ENCODE results near the gene MRPS34.

The MRPS34 gene

DNA sequence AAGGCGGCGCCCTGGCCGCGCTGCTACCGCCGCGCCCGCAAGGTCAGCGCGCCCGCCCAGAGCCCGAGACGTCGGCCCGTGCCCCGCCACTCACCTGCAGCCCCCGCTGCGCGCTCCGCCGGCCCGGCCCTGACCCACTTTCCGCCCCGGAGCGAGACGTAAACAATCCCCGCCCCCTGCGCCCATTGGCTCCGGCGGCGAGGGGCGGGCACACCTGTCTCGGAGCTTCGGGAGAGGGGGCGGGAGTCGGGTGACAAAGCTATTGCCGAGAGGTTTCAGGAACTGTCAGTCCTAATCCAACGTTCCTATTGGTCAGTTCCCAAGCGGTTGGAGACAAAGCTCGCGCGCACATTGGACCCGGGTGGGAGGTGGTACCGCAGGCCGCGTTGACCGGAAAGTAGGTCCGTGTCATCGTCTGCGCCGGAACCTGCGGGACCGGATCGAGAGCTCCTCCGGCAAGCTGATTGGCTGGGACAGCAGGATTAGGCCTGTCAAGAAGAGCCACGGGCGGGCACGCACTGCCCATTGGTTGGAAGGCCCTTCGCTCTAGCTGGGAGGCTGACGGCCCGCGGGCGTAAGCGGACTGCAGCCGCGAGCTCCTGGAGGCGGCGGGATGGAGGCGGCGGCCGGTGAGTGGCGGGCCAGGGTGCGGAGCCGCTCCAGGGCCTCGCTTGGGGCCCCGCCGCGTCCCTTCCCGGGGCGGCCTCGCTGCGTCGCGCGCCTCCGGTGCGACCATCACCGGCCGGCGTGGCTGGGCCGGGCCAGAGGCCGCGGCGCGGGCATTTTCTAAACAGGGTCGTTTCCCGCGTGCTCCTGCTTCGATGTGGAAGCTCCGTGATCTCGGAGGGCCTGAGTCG lies 9.7 kb upstream of the MRPS34 start, which contains the start of the genes NUBP2 and SPSB3:
Gene NUBP2, plus strand, starts transcription at position 553 of the 857 bp plus-strand sequence. Its CDS starts 61 bp downstream, at position 614.
Gene SPSB3, minus strand, starts transcription at position 164 of the 857 bp plus-strand sequence. CDS start 1,088 bp downstream, outside the sequence.
- DNase-seq (ENCODE audit: low read depth in 1 of 2, low spot score in 1 of 2) = peak; percentile 95 to 96

DNA sequence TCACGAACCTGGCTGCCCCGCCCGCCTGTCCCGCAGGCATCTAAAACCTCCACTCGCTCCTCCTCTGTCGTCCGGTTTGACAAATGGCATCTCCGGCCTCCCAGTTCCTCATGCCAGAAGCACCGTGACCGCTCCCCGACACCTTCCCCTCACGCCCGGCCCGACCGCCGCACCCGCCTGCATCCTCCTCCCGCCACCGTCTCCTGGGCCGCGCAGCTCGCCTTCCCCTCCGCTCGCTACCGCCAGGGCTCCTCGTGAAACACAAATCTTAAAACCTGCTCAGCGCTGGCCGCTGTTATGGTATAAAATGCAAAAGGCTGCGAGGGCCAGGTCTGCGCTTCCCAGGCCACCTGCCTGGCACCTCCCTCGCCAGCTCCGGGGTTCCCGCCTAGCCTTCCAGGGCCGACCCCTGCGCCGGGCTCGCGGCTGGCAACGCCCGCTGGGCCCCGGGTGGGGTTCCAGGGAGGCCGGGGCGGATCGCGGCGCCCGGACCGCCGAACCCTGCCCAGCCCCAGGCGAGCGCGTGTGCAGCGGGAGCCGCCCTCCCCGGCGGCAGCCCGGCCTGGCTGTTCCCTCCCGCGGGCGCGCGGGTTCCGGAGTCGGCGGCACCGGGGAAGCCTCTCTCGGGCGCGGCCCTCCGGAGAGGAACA lies 8.9 kb upstream of the MRPS34 start:
- DNase-seq (ENCODE audit: low read depth in 1 of 2, low spot score in 1 of 2) = peak in 1 of 2 donors; percentile 6

DNA sequence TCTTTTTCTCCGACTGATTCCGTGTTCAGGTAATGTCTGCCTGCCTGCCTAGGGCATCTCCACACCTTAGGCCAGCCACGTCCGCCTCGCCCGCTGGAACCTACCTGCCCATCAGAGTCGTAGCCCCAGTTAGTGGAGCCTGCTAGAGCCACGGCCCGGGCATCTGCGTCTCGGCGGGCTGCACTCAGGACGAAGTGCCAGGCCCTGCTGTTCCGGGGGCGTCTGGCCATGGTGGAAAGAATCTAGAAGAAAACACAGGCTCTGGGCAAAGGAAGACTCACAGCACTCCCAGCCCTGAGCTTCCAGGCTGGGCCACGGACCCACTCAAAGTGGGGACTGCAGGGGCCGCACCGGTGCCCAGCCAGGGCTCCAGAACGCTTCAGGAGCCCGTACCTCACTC lies 8.3 kb upstream of the MRPS34 start:
- DNase-seq (ENCODE audit: low read depth in 1 of 2, low spot score in 1 of 2) = peak in 1 of 2 donors; percentile 0

DNA sequence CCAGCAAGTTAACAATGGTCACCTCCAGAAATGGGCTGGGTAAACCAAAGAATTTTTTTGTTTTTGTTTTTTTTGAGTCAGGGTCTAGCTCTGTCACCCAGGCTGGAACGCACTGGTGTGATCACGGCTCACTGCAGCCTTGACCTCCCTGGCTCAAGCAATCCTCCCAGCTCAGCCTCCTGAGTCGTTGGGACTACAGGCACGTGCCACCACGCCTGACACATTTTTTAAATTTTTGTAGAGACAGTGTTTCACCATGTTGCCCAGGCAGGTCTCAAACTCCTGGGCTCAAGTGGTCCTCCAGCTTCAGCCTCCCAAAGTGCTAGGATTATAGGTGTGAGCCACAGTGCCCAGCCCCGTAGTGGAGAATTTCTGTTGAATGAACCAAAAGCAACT lies 7.7 kb upstream of the MRPS34 start:
- no peak for DNase-seq (ENCODE audit: low read depth in 1 of 2, low spot score in 1 of 2)

DNA sequence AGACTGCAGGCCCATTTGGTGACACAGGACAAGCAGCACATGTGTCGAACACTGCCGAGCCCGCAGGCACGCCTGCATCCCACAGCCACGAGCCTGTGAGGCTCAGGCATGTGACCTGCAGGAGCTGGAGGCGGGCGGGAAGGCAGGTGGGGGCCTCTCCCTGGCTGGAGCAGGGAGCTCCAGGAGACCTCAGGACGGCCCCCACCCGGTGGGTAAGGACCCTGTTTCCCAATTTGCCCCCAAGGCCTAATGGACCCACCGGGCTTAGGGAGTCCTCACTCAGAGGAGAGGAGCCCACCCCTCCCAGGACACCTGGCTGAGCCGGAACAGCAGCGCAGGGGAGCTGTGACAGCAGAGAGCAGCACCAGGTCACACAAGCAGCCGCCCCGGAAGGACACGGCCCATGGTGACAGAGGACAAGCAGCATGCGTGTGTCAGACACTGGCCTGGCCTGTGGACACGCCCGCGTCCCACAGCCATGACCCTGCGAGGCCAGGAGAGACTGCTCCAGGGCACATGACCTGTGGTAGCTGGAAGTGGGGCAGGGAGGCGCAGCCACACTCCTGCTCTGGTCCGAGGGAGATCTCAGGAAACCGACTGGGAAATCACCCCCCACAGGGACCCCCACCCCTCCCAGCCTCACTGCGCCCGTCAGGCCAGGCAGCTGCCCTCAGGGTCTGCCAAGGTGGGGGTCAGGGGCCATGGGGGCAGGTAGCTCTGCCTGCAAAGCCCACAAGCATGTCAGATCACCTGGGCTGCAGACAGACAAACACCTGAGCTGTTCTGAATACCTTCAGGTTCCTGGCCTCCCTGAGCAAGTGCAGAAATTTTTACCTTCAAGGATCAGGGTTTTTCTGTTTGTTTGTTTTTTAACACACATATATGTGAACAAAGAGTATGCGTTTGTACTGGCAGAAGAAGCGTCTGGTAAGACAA lies 7.1 kb upstream of the MRPS34 start:
- no peak for DNase-seq (ENCODE audit: low read depth in 1 of 2, low spot score in 1 of 2)

DNA sequence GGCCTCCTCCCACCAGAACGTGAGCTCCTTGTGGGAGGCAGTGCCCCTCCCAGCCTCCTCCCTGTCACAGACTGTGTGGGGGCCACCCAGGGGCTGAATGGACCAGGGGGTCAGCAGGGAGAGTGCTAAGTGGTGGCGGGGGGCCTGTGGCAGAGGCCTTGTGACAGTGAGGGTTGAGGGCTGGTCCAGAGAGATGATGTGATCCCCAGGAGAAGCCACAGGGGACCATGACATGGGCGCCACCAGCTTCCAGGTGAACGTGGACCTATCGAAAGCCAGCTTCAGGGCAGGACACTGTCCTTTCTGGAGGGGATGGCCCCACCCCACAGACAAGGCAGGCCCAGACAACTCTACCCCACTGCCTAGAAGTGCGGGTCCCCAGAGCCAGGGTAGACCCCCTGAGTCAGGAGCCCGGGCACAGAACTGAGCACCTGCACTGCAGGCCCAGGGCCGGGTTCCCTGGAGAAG lies 6.3 kb upstream of the MRPS34 start:
- DNase-seq (ENCODE audit: low read depth in 1 of 2, low spot score in 1 of 2) = no peak

DNA sequence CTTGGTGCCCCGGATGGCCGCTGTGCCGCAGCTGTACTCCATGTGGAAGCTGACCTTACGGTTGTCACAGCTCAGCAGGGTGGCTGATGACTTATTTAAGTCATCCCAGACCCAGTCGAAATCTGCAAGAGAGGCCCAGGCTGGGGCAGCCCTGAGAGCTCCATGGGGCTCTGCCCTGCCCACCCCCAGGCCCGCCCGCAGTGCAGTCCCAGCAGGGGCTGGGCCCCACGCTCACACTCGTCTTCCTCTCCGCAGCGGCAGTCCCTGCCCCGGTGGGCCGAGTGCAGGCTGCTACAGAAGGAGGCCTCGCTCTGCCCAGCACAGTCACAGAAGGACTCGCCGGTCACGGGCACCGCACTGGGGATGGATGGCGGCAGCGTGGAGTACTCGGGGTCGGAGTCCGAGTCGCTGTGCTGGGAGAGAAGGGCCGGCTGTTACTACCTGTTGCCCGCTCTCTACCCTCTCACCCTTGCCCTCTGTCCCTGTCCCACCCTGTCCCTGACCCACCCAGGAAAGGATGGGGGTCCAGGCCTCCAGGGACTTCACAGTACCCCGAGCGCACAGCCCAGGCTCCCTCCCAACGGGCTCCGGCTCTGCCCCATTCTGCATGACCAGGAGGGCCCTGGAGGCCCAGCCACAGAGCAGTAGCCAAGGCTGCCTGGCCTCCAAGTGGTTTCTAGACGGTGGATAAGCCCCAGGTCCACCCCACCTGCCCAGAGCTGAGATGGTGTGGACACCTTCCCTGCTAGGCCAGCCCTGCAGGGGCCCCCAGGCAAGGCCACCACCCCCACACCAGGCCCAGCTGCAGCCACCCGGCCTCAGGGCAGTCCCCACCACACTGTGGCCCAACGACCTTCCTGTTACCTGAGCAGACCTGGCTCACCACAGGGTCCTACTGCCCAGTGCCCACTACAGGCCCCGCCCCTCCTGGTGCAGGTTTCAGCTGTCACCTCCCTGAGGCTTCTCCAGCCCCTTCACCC lies 5.6 kb upstream of the MRPS34 start:
- DNase-seq (ENCODE audit: low read depth in 1 of 2, low spot score in 1 of 2) = no peak

DNA sequence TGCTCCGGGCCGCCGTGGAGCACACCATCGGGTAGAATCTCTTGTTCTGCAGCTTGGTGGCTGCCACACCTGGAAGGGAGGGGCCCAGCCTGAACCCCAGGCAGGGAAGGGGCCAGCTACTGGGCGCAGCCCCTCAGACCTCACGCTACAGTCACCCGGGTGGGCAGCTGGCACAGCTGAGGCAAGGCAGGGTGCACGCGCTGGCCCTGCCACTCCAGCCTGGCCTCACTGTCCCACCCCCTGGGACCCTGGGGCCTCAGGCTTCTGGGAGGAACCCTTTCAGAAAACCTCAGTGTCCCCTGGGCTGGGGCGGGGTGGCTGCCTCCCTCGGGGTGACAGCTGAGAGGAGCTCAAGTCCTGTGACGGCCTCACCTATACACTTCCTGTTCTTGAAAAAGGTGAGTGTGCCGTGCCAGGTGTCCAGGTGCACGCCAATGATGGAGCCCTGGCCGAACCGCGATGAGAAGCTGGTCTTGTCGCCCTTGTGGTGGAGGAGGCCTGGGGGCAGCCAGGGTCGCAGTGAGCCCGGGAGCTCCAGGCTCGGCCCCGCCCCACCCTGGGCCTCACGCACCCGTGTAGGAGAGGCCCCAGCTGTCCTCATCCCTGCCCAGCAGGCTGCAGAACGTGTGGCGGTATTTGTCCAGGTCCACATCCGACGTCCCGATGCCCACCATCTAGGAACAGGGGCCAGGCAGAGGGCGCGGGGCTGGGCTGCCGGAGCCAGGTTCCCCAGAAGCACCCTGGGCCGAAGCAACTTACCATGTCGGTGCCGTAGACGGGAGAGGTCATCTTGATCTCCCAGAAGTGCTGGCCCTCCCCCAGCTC lies 4.7 kb upstream of the MRPS34 start:
- DNase-seq (ENCODE audit: low read depth in 1 of 2, low spot score in 1 of 2) = no peak

DNA sequence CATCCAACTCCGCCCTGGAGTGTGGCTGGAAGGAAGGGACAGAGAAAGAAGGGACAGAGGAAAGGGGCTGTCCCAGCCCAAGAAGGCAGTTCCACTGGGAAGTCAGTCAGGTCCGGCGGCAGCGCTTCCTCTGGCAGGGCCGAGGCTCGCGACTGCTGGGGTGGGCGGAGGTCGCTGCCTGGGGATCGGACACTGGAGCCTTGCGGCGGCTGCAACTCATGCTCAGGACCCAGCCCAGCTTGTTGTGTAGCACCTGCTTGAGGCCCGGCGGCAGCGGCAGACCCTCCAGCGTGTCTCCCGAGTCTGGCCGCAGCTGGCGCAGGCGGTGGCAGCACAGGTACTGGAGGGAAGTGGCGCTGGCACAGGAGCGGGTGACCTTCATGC lies 4.0 kb upstream of the MRPS34 start:
- no peak for DNase-seq (ENCODE audit: low read depth in 1 of 2, low spot score in 1 of 2)

DNA sequence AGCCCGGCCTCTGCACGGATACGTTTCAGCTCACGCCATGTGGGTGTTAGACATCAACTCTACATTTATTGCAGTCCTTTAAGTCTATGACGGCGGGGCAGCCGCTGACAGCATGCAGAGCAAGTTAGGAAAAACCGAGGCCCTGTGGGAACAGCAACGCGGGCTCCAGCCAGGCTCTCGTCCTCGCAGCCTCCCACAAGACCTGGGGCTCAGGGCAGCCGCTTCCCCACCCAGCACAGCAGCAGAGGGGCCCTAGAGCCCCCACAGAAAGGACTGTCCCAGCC lies 3.7 kb upstream of the MRPS34 start:
- DNase-seq (ENCODE audit: low read depth in 1 of 2, low spot score in 1 of 2) = no peak

DNA sequence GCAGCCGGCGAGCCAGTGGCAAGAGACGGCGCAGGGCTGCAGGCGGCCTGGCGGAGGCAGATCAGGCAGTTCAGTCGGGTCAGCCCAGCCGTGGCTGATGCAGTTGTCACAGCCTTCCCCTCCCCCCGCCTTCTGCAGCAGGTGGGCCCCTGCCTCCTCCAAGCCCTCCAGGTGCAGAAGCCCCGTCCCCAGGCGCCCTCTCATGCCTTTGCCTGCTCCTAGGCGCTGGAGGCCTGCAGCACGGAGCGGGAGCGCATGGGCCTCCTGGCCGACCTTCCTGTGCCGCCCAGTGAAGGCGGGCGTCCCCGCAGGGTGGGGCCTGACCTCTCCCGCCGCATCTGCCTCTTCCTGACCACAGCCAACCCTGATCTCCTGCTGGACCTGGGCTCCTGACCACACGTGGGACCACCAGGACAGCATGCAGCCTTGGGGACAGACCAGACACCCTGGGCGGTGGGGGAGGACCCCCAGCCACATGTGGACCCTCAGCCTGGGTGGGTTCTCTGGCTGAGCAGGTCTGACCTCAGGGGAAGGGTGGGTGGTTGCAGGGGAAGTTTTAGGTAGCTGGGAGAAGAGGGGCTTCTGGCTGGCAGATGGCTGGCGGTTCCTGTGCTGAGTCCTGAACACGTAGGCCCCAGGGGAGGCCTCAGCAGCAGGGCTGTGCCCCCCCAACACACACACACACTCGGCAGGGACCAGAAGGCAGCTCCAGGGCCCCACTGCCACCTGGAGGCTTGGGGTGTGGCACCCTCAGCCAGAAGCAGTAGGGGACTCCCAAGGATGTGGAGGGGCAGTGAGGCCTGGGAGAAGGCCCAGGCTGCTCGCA lies 3.1 kb upstream of the MRPS34 start:
- no peak for DNase-seq (ENCODE audit: low read depth in 1 of 2, low spot score in 1 of 2)

DNA sequence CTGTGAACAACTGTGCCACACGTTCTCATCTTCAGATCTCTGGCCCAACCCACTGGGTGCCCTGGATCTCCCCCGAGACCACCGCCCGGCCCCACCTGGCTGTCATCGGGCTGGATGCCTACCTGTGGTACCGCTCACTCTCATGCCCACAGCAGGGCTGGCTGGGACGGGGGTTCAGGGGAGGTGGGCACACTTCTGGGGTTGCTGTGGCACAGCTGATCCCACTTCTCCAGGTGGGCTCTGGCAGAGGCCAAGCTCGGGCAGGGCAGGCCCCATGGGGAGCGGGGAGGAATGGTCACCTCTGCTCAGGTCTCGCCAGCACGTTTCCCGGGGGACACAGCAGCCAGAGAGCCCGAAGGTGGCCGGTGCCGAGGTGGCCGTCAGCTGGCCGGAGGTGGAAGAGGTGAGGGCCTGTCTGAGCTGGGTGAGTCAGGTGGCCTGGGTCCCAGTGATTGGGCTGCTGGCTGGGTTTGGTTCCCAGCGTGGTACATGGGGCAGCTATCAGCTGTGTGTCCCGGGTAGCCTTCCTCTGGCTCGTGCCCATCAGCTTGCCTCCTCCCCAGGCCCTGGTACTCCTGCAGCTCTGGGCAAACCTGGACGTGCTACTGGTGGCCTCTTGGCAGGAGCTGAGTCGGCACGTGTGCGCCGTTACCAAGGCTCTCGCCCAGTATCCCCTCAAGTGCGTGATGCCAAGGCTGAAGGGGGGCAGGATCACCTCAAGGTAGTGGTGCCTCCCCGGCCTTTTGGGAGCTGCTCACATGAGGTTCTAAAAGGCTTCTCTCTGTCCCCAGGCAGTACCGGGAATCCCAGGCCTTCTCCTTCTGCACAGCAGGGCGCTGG lies 2.3 kb upstream of the MRPS34 start:
- no peak for DNase-seq (ENCODE audit: low read depth in 1 of 2, low spot score in 1 of 2)

DNA sequence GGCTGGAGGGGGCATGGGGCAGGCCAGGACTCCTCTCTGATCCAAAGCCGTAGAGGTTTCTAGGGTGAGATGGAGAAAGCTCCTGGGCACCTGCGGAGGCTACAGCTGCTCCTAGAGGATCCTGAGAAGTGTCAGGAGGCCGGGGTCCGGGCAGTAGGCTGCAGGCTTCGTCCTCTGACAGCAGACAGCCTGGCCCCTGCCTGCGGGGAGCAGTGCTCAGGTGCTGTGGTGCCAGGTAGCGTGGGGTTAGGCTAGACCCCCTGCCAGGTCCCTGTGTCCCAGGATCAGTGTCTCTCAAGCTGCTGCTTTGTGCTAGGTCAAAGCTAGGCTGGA lies 1.5 kb upstream of the MRPS34 start:
- no peak for DNase-seq (ENCODE audit: low read depth in 1 of 2, low spot score in 1 of 2)

DNA sequence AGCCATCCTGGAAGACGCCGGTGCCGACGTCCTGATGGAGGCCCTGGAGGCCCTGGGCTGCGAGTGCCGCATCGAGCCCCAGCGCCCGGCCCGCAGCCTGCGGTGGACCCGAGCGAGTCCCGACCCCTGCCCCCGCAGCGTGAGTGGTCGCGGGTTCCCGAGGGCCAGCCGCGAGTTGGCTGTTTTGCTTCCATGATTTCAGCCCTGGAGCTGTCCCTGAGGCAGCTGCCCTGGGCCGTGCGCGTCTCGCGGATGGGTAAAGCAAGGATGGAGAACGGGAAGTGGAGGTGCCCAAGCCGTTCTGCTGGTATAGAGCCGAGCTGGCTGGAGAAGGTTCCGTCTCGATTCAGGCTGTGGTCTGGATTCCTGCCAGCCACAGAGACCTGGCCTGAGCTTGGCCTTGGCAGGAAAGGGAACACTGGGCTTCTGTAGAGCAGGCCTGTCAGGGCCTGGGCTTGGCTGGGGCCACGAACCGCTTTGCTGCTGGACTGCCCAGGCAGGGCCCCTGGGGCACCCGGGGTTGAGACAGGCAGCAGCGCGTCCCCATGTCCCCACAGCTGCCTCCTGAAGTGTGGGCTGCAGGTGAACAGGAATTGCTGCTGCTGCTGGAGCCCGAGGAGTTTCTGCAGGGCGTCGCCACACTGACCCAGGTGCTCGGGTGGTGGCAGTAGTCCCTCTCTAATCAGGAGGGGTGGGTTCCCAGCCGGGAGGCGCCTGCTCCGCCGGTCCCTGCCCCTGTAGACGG lies 941 bp upstream of the MRPS34 start:
- DNase-seq (ENCODE audit: low read depth in 1 of 2, low spot score in 1 of 2) = no peak

DNA sequence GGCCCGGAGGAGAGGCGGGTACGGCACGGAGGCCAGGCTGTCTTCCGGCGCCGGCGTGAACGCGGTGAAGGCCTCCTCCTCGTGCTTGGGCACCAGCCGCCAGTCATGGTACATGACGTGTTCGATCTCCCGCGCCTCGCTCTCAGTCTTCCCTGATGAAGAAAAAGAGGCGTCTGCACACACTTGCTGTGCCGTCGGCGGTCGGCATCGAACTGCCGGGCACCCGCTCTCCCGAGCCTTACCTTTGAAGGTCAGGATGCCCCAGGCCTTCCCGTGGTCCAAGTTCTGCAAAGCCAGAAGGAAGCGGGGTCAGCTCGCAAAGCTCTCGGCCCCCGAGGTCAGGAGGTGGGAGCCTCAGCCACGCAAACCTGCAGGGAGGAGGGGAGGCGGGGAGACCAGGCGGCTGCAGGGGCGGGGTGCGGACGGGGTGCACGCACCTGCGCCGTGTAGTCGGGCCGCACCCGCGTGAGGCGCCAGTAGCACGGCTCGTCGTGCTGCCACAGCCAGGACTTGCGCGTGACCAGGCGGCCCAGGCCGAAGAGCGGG lies 499 bp downstream of the MRPS34 start, which contains the start of gene EME2:
Gene EME2, plus strand, starts transcription at position 449 of the 546 bp plus-strand sequence. CDS start 418 bp downstream, outside the sequence.
- DNase-seq (ENCODE audit: low read depth in 1 of 2, low spot score in 1 of 2) = peak in 1 of 2 donors; percentile 37

DNA sequence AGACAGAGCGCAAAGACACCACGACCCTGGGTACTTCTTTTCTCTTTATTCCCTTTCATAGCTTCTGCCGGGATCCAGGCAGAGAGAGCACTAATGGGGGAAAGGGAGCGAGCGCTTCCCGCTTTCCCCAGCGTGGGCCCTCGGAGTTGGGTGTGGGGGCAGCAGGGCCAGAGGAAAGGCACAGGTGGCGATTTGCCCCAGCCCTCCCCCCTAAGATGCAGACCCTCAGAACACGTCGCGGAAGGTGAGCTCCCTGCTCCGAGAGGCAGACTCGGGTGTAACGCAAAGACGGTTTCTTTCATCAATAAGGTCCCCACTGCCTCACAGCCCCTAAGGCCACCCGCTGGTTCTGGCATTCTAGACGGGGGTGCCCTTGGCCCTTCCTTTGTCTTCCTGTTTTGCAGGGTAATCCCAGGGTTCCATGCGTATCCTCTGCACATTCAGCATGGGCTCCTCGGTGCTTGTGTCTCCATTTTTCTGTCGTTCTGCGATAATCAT lies 1.0 kb downstream of the MRPS34 start:
- DNase-seq (ENCODE audit: low read depth in 1 of 2, low spot score in 1 of 2) = no peak

Measured in activated T-helper 1 cell treated with anti-CD3 and anti-CD28 coated beads, Interleukin-2, amount 50 U/mL, for 16 hours (primary cell).